ENCODE results near the gene SRGAP2C.
"Not testable (repeated sequence)": the region's sequence is repeated elsewhere in the genome, so short reads cannot be mapped to it uniquely, and the experiment has no call there.

The SRGAP2C gene

GRCh38 chr1:121293263-121294204 lies 108.8 kb downstream of the SRGAP2C start:
- H3K4me1 ChIP-seq; H3K27me3 ChIP-seq; H3K36me3 ChIP-seq; intact Hi-C loops (cut with DNase I; ENCODE audit: low total_unique reads); H3K9me3 ChIP-seq; DNase-seq; H3K27ac ChIP-seq; H3K4me3 ChIP-seq: not testable (repeated sequence)

DNA sequence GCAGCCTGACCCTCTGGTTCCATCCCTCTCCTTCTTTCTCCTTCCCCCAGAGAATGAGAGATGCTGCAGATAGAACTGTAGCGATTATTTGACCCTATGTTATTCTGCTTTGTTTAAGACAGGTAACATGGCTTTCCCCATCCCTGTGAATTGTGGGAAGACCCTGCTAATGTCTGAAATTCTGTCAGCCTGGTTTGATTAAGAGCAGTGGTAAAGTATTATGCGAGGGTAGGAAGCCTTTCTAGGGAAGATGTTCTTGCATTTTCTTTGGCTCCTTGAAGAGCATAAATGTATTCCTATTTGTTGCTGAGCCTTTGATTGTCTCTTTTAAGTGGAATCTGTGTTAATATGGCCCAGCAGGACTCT lies 109.4 kb downstream of the SRGAP2C start:
- H3K36me3 ChIP-seq; intact Hi-C loops (cut with DNase I; ENCODE audit: low total_unique reads); H3K27me3 ChIP-seq; H3K9me3 ChIP-seq; H3K4me1 ChIP-seq; DNase-seq; H3K4me3 ChIP-seq; H3K27ac ChIP-seq: not testable (repeated sequence)

DNA sequence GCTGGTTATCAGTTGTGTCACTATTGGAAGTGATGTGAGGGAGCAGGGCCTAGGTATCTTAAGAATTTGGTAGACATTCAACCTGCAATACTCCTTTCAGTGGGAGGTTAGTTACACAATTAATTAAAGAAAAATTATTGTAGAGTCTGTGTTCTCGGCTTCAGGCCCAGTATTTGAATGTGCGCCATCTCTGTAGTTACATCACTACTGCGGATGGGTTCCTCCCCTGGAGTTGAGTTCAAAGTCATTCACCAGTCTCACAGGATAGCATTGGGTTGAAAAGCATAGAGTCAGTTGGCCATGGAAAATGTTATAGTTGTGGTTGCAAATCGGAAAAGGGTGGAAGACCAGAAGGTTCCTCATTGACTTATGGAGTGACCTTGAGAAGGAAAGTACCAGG lies 111.8 kb downstream of the SRGAP2C start:
- H3K4me3 ChIP-seq; H3K36me3 ChIP-seq; H3K4me1 ChIP-seq; H3K27ac ChIP-seq; intact Hi-C loops (cut with DNase I; ENCODE audit: low total_unique reads); H3K27me3 ChIP-seq; H3K9me3 ChIP-seq; DNase-seq: not testable (repeated sequence)

- H3K36me3 ChIP-seq; H3K27me3 ChIP-seq; H3K4me1 ChIP-seq; H3K27ac ChIP-seq; H3K4me3 ChIP-seq; DNase-seq; H3K9me3 ChIP-seq; intact Hi-C loops (cut with DNase I; ENCODE audit: low total_unique reads): not testable (repeated sequence)
These were observed 113.8 kb downstream of the SRGAP2C start for GRCh38 chr1:121298529-121298928.

- H3K36me3 ChIP-seq; H3K27ac ChIP-seq; DNase-seq; H3K4me1 ChIP-seq; H3K27me3 ChIP-seq; H3K9me3 ChIP-seq; H3K4me3 ChIP-seq; intact Hi-C loops (cut with DNase I; ENCODE audit: low total_unique reads): not testable (repeated sequence)
These were observed 114.9 kb downstream of the SRGAP2C start for GRCh38 chr1:121299514-121300149.

GRCh38 chr1:121301876-121302275 lies 117.1 kb downstream of the SRGAP2C start:
- H3K9me3 ChIP-seq; H3K27ac ChIP-seq; H3K27me3 ChIP-seq; DNase-seq; intact Hi-C loops (cut with DNase I; ENCODE audit: low total_unique reads); H3K4me3 ChIP-seq; H3K36me3 ChIP-seq; H3K4me1 ChIP-seq: not testable (repeated sequence)

GRCh38 chr1:121307759-121308158 lies 123.0 kb downstream of the SRGAP2C start:
- H3K36me3 ChIP-seq; DNase-seq; H3K4me3 ChIP-seq; H3K4me1 ChIP-seq; H3K27ac ChIP-seq; H3K9me3 ChIP-seq; H3K27me3 ChIP-seq; intact Hi-C loops (cut with DNase I; ENCODE audit: low total_unique reads): not testable (repeated sequence)

DNA sequence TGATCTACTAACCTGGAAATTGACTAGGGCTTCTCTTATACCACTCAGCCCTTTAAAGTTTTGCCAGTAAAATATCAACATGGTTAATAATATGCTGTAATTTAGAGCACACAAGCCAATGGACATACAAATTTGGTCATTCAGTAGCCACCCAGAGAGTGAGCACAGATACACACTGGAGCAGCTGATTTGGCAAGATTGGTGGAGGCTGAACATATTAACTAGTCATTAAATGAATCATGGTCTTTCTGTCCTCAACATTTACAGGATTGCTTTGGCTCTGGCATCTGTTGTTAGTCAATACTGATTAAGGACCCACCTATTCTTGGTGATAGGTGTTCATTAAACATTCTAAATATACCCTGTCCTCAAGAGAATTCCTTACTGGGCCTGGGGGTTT lies 130.7 kb downstream of the SRGAP2C start:
- intact Hi-C loops (cut with DNase I; ENCODE audit: low total_unique reads); H3K27ac ChIP-seq; H3K27me3 ChIP-seq; H3K4me1 ChIP-seq; H3K4me3 ChIP-seq; DNase-seq; H3K9me3 ChIP-seq; H3K36me3 ChIP-seq: not testable (repeated sequence)

- H3K36me3 ChIP-seq; H3K9me3 ChIP-seq; H3K4me3 ChIP-seq; H3K27ac ChIP-seq; intact Hi-C loops (cut with DNase I; ENCODE audit: low total_unique reads); H3K4me1 ChIP-seq; H3K27me3 ChIP-seq; DNase-seq: not testable (repeated sequence)
These were observed 131.3 kb downstream of the SRGAP2C start for GRCh38 chr1:121316081-121316480.

DNA sequence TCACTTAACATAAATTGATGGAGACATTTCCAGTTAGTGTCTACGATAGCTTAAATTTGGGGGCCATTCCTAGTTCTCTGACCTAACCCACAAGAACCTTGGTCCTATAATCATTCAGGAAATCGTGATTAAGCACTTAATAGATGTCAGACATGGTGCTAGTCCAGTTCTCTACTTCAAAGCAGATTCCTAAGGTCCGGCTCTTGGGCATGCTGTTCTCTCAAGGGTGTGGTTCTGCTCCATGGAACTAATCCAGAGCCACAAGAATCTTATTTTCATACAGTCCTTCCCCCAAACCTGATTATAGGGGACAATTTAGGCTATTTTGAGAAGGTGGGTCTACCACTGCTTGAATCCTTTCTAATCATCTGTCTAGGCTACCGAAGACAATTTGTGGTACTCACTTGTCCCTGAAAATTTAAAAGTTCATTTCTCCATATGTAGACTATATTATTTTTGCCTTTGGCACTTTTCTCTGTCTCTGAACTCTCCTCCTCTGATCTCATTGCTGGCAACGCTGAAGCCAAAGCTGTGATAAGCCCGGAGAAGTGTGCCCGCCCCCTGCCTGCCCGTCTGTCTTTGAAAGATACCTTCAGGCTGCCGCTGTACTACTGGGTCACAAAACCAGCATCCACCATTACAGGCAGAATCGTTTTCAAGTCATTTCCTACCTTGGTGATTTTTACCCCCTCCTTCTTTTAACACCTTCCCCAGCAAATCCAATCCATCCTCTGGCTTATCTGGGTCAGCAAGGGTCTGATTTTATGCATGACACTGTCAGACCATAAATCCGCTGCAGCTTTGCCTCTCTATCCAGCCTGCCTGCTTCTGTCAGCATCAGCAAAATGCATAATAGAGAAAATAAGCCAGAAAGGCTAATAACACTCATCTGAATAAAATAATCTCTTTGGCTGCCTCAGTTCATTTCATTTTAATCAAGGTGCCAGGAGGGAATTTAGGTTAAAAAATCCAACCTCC lies 133.0 kb downstream of the SRGAP2C start:
- intact Hi-C loops (cut with DNase I; ENCODE audit: low total_unique reads); H3K27me3 ChIP-seq; H3K36me3 ChIP-seq; H3K4me1 ChIP-seq; H3K4me3 ChIP-seq; DNase-seq; H3K9me3 ChIP-seq; H3K27ac ChIP-seq: not testable (repeated sequence)

- intact Hi-C loops (cut with DNase I; ENCODE audit: low total_unique reads); H3K27ac ChIP-seq; H3K4me1 ChIP-seq; H3K4me3 ChIP-seq; H3K27me3 ChIP-seq; H3K36me3 ChIP-seq; H3K9me3 ChIP-seq; DNase-seq: not testable (repeated sequence)
These were observed 133.9 kb downstream of the SRGAP2C start for GRCh38 chr1:121318687-121319086.

DNA sequence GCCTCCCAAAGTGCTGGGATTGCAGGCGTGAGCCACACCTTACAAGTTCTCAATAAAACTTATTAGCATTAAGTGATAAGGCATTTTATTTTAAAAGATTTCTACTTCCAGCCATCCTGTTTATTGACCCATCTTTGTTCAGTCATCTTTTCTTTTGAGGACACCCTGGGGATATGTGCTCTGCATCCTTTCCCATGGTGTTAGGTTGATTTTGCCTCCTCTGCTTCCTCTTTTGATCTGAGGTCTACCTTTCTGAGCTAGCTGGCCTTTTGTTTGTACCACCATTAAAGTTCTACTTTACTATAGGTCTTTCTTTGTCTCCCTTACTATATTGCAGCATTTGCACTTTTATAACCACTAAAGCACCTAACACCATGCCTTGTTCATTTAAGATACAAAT lies 136.9 kb downstream of the SRGAP2C start:
- DNase-seq; H3K27me3 ChIP-seq; H3K4me1 ChIP-seq; H3K4me3 ChIP-seq; H3K27ac ChIP-seq; H3K9me3 ChIP-seq; H3K36me3 ChIP-seq; intact Hi-C loops (cut with DNase I; ENCODE audit: low total_unique reads): not testable (repeated sequence)

GRCh38 chr1:121324726-121325125 lies 140.0 kb downstream of the SRGAP2C start:
- intact Hi-C loops (cut with DNase I; ENCODE audit: low total_unique reads); H3K27ac ChIP-seq; DNase-seq; H3K9me3 ChIP-seq; H3K4me3 ChIP-seq; H3K27me3 ChIP-seq; H3K36me3 ChIP-seq; H3K4me1 ChIP-seq: not testable (repeated sequence)

DNA sequence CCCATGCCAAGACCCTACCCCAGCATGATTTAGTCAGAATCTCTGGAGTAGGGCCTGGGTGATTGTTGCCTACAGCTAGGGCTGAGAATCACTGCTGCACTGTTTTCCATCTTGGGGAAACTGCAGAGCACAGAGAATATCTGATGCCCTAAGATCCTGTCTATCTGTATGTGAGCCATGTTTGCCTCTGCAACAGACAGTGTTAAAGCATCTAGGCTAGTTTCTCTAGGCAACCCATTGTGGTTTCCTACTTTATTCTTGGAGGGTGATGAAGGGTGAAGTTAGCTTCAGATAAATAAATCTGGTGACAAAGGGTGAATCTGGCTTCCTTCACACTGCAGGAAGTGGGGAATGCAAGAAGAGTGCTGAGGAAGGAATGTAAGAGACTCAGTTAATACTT lies 147.4 kb downstream of the SRGAP2C start:
- H3K36me3 ChIP-seq; H3K9me3 ChIP-seq; intact Hi-C loops (cut with DNase I; ENCODE audit: low total_unique reads); H3K27me3 ChIP-seq; DNase-seq; H3K27ac ChIP-seq; H3K4me3 ChIP-seq; H3K4me1 ChIP-seq: not testable (repeated sequence)

Data from tibial artery (tissue), 4 donors.